ENCODE data around the gene ZNF846.

Gene ZNF846

GRCh38 chr19:9702186-9702585 is 66.4 kb downstream of the ZNF846 start:
- no peak for TF ChIP-seq CTCF (IDR thresholded peaks at IDR 0.05; ENCODE audit: insufficient read depth, low read length, missing control alignments)
- H3K4me3 ChIP-seq (ENCODE audit: low read depth, low read length), result no peak overlapping the region
- no peak for DNase-seq (ENCODE audit: low read depth, low spot score)
- POLR2A ChIA-PET, result no interaction called here
- CTCF ChIA-PET, result no interaction called here
